Measurements from ENCODE around the gene USP53.
"Not testable (repeated sequence)": the region's sequence is repeated elsewhere in the genome, so short reads cannot be mapped to it uniquely, and the experiment has no call there.

USP53 gene

GRCh38 chr4:119279945-119280344 lies 67.4 kb downstream of the USP53 start:
- not testable (repeated sequence) for DNase-seq

- no peak for DNase-seq
Measured at GRCh38 chr4:119281393-119281792, 68.9 kb downstream of the USP53 start.

- DNase-seq, result no peak
Measured at GRCh38 chr4:119284876-119285780, 72.6 kb downstream of the USP53 start.

GRCh38 chr4:119286377-119287002 lies 74.0 kb downstream of the USP53 start:
- DNase-seq, result no peak

GRCh38 chr4:119289313-119289712 lies 76.8 kb downstream of the USP53 start:
- no peak for DNase-seq

- no peak for DNase-seq
Measured at GRCh38 chr4:119290598-119290997, 78.1 kb downstream of the USP53 start.

- DNase-seq, result no peak
Measured at GRCh38 chr4:119296356-119296755, 83.8 kb downstream of the USP53 start.

- no peak for DNase-seq
Measured at GRCh38 chr4:119297795-119298194, 85.3 kb downstream of the USP53 start.

- DNase-seq, result no peak
Measured at GRCh38 chr4:119299260-119299671, 86.8 kb downstream of the USP53 start.

GRCh38 chr4:119299741-119300100 lies 87.2 kb downstream of the USP53 start:
- no peak for DNase-seq

- peak; percentile 87 for DNase-seq
Measured at GRCh38 chr4:119300101-119300978, 87.8 kb downstream of the USP53 start.

- no peak for DNase-seq
Measured at GRCh38 chr4:119302073-119302832, 89.7 kb downstream of the USP53 start.

- DNase-seq, result no peak
Measured at GRCh38 chr4:119303587-119304305, 91.2 kb downstream of the USP53 start.

- DNase-seq, result no peak
Measured at GRCh38 chr4:119304431-119304830, 91.9 kb downstream of the USP53 start.

- no peak for DNase-seq
Measured at GRCh38 chr4:119307606-119308005, 95.1 kb downstream of the USP53 start.

- no peak for DNase-seq
Measured at GRCh38 chr4:119310826-119311225, 98.3 kb downstream of the USP53 start.

- no peak for DNase-seq
Measured at GRCh38 chr4:119313237-119313636, 100.7 kb downstream of the USP53 start.

GRCh38 chr4:119314356-119314755 lies 101.8 kb downstream of the USP53 start:
- DNase-seq, result no peak

- DNase-seq, result no peak
Measured at GRCh38 chr4:119315036-119315435, 102.5 kb downstream of the USP53 start.

- DNase-seq, result no peak
Measured at GRCh38 chr4:119317990-119318389, 105.5 kb downstream of the USP53 start.

GRCh38 chr4:119321921-119322687 lies 109.6 kb downstream of the USP53 start, which contains the start of gene FABP2:
Gene FABP2 (minus strand): TSS chr4:119322138. CDS start chr4:119322102, 36 bp downstream.
- DNase-seq, result no peak

Data from activated effector memory CD4-positive, alpha-beta T cell treated with Interleukin-2 at 50 U/mL for 16 hours (primary cell).